Measurements from ENCODE around the gene PHF13.

- TF ChIP-seq EZH2phosphoT487 (IDR thresholded peaks at IDR 0.05; ENCODE audit: insufficient read depth, low read depth), result no peak
- no peak for TF ChIP-seq EZH2 (IDR thresholded peaks at IDR 0.05; ENCODE audit: insufficient read depth, poor library complexity, severe bottlenecking)
Measured at GRCh38 chr1:6666696-6667095, 53.2 kb downstream of the PHF13 start.
